RWPE1 (cell line): ENCODE measurements around the gene MUC12.

Experiments
- CTCF ChIA-PET: fragments of 350-600 bp; sonication (Branson Sonifier 250); formaldehyde crosslinking; extraction: SDS; loops from one replicate; lab custom pipeline; 2021; lab: Yijun Ruan, JAX
- POLR2A ChIA-PET: fragments of 400-600 bp; formaldehyde crosslinking; extraction: SDS; loops from one replicate; lab custom pipeline; 2020; ENCODE audit warnings: antibody characterized with exemption; ENCODE audit not compliant: low non-redundant PET; lab: Yijun Ruan, JAX
- DNase-seq: peaks from one replicate; pipeline ENCODE4 v3.0.0; 2012; ENCODE audit warnings: low spot score
- H3K27ac ChIP-seq: fragments of 450-650 bp; 2 replicates; pipeline ENCODE4 v1.5.1; 2017
- TF ChIP-seq, protein P1 (sequence below): fragments of 450-650 bp; conservative IDR thresholded peaks from 2 replicates; pipeline ENCODE4 v1.5.1; 2017; ENCODE audit warnings: low read depth, mild to moderate bottlenecking

Gene MUC12

DNA sequence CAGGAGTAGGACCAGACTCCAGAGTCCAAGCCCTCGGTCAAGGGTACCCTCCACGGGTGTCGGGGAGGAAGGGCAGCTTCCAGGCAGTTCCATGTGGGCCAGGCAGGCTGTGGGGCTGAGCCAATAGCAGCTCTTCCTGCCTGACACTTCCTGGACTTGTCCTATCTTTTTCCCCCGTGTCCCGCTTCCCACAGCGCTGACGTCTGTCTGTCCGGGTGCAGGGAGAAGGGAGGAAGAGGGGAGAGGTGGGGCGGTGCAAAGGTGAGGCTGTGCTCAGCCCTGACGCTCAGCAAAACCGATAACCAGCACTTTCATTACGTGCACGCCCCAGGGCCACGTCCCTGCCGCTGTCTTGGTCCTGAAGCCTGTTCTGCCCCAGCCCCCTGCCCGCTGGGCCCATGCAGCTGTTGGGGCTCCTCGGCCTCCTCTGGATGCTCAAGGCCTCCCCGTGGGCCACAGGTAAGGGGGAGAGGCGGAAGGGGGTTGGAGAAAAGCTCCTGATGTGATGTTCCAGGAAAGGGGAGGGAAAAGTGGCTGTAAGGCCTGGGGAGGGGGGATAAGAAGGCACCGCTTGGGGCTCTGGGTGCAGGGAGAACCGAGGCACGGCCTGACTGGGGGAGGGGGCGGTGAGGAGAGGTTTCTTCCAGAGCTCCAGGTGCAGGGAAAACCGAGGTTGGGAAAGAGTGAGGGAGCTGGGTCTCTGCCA lies 20.0 kb upstream of the MUC12 start, which contains the start of gene MUC3A:
MUC3A (plus strand) TSS at position 308 of the 706 bp plus-strand sequence; CDS start at position 399, 91 bp downstream.
- CTCF ChIA-PET, result interaction anchor here (0.6 to 0.7 kb wide), 3 partner anchors 28 to 63 kb away, joined by 3 to 5 read pairs (median 4); no protein-coding TSS in a partner anchor
- TF ChIP-seq, protein P1, sequence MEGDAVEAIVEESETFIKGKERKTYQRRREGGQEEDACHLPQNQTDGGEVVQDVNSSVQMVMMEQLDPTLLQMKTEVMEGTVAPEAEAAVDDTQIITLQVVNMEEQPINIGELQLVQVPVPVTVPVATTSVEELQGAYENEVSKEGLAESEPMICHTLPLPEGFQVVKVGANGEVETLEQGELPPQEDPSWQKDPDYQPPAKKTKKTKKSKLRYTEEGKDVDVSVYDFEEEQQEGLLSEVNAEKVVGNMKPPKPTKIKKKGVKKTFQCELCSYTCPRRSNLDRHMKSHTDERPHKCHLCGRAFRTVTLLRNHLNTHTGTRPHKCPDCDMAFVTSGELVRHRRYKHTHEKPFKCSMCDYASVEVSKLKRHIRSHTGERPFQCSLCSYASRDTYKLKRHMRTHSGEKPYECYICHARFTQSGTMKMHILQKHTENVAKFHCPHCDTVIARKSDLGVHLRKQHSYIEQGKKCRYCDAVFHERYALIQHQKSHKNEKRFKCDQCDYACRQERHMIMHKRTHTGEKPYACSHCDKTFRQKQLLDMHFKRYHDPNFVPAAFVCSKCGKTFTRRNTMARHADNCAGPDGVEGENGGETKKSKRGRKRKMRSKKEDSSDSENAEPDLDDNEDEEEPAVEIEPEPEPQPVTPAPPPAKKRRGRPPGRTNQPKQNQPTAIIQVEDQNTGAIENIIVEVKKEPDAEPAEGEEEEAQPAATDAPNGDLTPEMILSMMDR, result no peak
- H3K27ac ChIP-seq, result no peak within 1 kb of the TSS
- POLR2A ChIA-PET, result no interaction called here
- DNase-seq, result no peak

DNA sequence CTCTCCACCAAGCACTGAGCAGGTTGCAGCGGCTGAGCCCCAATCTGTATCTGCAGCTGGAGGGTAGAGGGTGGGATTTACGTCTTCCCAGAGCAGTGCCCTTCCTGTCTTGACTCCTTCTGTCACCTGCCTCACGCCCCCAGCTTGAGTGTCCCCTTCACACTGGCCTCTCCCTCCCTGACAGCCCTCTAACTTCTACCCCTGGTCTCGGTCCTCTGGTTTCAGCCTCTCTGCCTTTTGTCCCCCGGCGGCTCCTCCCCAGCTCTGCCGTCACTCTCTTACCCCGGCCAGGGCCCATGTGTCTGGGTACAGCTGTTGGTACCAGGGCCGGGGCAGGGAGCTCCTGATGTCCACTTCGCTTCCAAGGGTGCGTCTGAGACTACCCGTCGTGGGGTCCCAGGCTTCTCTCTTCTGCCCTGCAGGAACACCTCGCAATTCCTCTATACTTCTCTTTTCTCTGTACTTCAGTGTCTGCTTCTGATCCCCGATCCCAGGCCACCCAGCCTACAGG lies 19.4 kb upstream of the MUC12 start:
- ChIA-PET POLR2A (no interaction called here), CTCF (interaction anchor here (0.6 to 0.7 kb wide), 4 partner anchors 27 to 100 kb away, joined by 3 to 5 read pairs (median 4); no protein-coding TSS in a partner anchor)
- DNase-seq, result no peak
- no peak overlapping the region for H3K27ac ChIP-seq
- TF ChIP-seq, protein P1, result no peak

DNA sequence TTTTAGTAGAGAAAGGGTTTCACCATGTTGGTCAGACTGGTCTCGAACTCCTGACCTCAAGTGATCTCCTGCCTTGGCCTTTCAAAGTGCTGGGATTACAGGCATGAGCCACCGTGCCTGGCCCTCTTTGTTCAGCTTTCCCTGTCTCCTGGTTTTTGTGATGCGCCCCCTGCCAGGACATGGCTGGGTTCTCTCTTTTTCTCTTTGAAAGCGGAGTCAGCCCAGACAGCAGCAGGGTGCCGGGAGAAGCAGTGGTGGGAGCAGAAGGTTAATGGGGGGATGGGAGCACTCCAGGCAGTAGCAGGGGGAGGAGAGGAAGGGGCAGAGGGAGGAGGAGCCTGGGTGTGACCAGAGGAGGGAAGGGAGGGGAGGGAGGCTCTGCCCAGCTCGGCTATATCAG lies 18.2 kb upstream of the MUC12 start:
- ChIA-PET POLR2A (no interaction called here), CTCF (no interaction called here)
- TF ChIP-seq, protein P1, result no peak
- no peak for DNase-seq
- no peak overlapping the region for H3K27ac ChIP-seq

DNA sequence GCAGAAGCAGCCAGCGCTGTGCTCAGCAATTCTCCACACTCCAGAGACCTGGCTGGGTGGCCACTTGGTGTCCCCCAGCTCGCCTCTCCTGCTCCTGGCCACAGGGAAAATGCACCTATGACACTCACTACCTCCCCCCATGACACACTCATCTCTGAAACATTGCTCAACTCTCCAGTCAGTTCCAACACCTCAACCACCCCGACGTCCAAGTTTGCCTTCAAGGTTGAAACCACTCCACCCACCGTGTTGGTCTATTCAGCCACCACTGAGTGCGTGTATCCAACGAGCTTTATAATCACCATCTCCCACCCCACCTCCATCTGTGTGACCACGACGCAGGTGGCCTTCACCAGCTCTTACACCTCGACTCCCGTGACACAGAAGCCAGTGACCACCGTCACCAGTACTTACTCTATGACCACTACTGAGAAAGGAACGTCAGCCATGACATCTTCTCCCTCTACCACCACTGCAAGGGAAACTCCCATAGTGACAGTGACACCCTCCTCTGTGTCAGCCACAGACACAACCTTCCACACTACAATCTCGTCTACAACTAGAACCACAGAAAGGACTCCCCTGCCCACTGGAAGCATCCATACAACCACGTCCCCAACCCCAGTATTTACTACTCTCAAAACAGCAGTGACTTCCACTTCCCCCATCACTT lies 17.3 kb upstream of the MUC12 start:
- POLR2A ChIA-PET, result no interaction called here
- CTCF ChIA-PET, result no interaction called here
- TF ChIP-seq, protein P1, result no peak
- H3K27ac ChIP-seq, result no peak overlapping the region
- DNase-seq, result no peak

DNA sequence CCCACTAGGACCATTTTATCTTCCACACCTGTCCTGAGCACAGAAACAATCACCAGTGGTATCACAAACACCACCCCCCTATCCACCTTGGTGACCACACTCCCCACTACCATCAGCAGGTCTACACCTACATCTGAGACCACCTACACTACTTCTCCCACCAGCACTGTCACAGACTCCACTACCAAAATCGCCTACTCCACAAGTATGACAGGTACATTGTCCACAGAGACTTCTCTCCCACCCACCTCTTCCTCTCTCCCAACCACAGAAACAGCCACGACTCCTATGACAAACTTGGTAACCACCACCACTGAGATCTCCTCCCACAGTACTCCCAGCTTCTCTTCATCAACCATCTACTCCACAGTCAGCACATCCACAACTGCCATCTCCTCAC lies 16.7 kb upstream of the MUC12 start:
- CTCF ChIA-PET, result no interaction called here
- no peak for DNase-seq
- H3K27ac ChIP-seq, result no peak overlapping the region
- TF ChIP-seq, protein P1, result no peak
- POLR2A ChIA-PET, result no interaction called here

DNA sequence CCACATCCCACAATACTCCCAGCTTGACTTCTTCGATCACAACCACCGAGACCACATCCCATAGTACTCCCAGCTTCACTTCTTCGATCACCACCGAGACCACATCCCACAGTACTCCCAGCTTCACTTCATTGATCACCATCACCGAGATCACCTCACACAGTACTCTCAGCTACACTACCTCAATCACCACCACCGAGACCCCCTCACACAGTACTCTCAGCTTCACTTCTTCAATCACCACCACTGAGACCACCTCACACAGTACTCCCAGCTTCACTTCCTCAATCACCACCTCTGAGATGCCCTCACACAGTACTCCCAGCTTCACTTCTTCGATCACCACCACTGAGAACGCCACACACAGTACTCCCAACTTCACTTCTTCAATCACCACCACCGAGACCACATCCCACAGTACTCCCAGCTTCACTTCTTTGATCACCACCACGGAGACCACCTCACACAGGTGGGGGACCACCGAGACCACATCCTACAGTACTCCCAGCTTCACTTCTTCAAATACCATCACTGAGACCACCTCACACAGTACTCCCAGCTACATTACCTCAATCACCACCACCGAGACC lies 11.4 kb upstream of the MUC12 start:
- no peak overlapping the region for H3K27ac ChIP-seq
- CTCF ChIA-PET, result interaction anchor here (0.6 to 1.3 kb wide), 8 partner anchors 8 to 1323 kb away, joined by 3 to 5 read pairs (median 3); partner anchors contain the start of gene ACHE
- no peak for DNase-seq
- TF ChIP-seq, protein P1, result no peak
- POLR2A ChIA-PET, result no interaction called here
